Activated B cell treated with CpG ODN at 0.5 μM for 24 hours (primary cell): ENCODE measurements around the gene SBK3. TPM values are rescaled to one million over a fixed set of nuclear protein-coding genes. Genes with fewer than 3 reads are reported as not detected.

Source experiments
- ATAC-seq: fragments of 200-7000 bp; cut with Tn5 transposase; one replicate; pipeline ENCODE4 v1.10.0; 2021; ENCODE audit warnings: low read depth, mild to moderate bottlenecking, moderate library complexity
- CTCF ChIA-PET: fragments of 350-600 bp; sonication (Branson Sonifier 250); formaldehyde crosslinking; loops from one replicate; lab custom pipeline; 2021; ENCODE audit warnings: antibody characterized with exemption; lab: Charles Lee
- POLR2A ChIA-PET: fragments of 350-600 bp; sonication (Branson Sonifier 250); formaldehyde crosslinking; loops from one replicate; lab custom pipeline; 2021; ENCODE audit warnings: antibody characterized with exemption; lab: Charles Lee
- DNase-seq: peaks from one replicate; pipeline ENCODE4 v3.0.0; 2022
- H3K27ac Mint-ChIP-seq: one replicate; pipeline ENCODE4 v1.8.0; 2020; ENCODE audit warnings: mixed read lengths
- H3K27me3 Mint-ChIP-seq: one replicate; pipeline ENCODE4 v1.8.0; 2021; ENCODE audit warnings: mixed read lengths
- H3K36me3 Mint-ChIP-seq: one replicate; pipeline ENCODE4 v1.8.0; 2021; ENCODE audit warnings: low read depth, mixed read lengths
- H3K4me1 Mint-ChIP-seq: one replicate; pipeline ENCODE4 v1.8.0; 2021; ENCODE audit warnings: mixed read lengths
- H3K4me3 Mint-ChIP-seq: one replicate; pipeline ENCODE4 v1.8.0; 2020; ENCODE audit warnings: mild to moderate bottlenecking, mixed read lengths
- H3K9me3 Mint-ChIP-seq: one replicate; pipeline ENCODE4 v1.8.0; 2020; ENCODE audit warnings: mixed read lengths
- intact Hi-C: fragments of 100-400 bp; cut with micrococcal nuclease; formaldehyde crosslinking; loops from one replicate; pipeline ENCODE4 v1.15.1; 2024
- total RNA-seq: library from RNA; stranded (reverse); gene quantifications from 2 replicates; pipeline ENCODE4 v1.2.3, GENCODE V29; 2022
- TF ChIP-seq, protein P1 (sequence below): fragments of 200-600 bp; IDR thresholded peaks from one replicate; pipeline ENCODE4 v1.8.0; 2022; ENCODE audit warnings: antibody characterized with exemption, mild to moderate bottlenecking

Gene SBK3
- total RNA-seq, 1 donor from 2014 or later, result not detected

- POLR2A ChIA-PET, result interaction anchor here (1.7 kb wide), 1 partner anchor 9 kb away, joined by 5 read pairs; the partner anchor contains the start of genes FIZ1 and ZNF524
- H3K27ac Mint-ChIP-seq, result no peak overlapping the region
- TF ChIP-seq, protein P1, sequence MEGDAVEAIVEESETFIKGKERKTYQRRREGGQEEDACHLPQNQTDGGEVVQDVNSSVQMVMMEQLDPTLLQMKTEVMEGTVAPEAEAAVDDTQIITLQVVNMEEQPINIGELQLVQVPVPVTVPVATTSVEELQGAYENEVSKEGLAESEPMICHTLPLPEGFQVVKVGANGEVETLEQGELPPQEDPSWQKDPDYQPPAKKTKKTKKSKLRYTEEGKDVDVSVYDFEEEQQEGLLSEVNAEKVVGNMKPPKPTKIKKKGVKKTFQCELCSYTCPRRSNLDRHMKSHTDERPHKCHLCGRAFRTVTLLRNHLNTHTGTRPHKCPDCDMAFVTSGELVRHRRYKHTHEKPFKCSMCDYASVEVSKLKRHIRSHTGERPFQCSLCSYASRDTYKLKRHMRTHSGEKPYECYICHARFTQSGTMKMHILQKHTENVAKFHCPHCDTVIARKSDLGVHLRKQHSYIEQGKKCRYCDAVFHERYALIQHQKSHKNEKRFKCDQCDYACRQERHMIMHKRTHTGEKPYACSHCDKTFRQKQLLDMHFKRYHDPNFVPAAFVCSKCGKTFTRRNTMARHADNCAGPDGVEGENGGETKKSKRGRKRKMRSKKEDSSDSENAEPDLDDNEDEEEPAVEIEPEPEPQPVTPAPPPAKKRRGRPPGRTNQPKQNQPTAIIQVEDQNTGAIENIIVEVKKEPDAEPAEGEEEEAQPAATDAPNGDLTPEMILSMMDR, result no peak
- peaks cover 16% of the 10 kb centered on the region for H3K36me3 Mint-ChIP-seq
- peaks cover 25% of the 10 kb centered on the region for H3K4me1 Mint-ChIP-seq
- ATAC-seq (no peak), DNase-seq (no peak)
- no peak overlapping the region for H3K4me3 Mint-ChIP-seq
- intact Hi-C loops, result no loop called here
- CTCF ChIA-PET, result no interaction called here
- H3K9me3 Mint-ChIP-seq, result no peaks in the 10 kb centered on the region
- H3K27me3 Mint-ChIP-seq, result no peaks in the 10 kb centered on the region
Measured at GRCh38 chr19:55590109-55590508, 44.8 kb upstream of the SBK3 start.

GRCh38 chr19:55588738-55589137, 43.4 kb upstream of the SBK3 start:
- Mint-ChIP-seq H3K4me1 (peaks cover 29% of the 10 kb centered on the region), H3K27ac (no peak overlapping the region), H3K36me3 (peaks cover 8% of the 10 kb centered on the region), H3K9me3 (no peaks in the 10 kb centered on the region), H3K27me3 (no peaks in the 10 kb centered on the region), H3K4me3 (no peak overlapping the region)
- ChIA-PET POLR2A (interaction anchor here (0.6 to 5.7 kb wide), 5 partner anchors 11 to 1707 kb away, joined by 3 to 42 read pairs (median 5); partner anchors contain the start of genes FIZ1, PRKCG and ZNF524), CTCF (no interaction called here)
- ATAC-seq (no peak), DNase-seq (no peak)
- intact Hi-C loops, result no loop called here
- TF ChIP-seq, protein P1, result no peak

GRCh38 chr19:55586976-55587668, 41.8 kb upstream of the SBK3 start:
- Mint-ChIP-seq H3K4me3 (peak overlapping the region; percentile 85), H3K4me1 (peaks cover 29% of the 10 kb centered on the region), H3K36me3 (peaks cover 4% of the 10 kb centered on the region), H3K27me3 (no peaks in the 10 kb centered on the region), H3K27ac (peak overlapping the region; percentile 72), H3K9me3 (no peaks in the 10 kb centered on the region)
- ATAC-seq (peak; percentile 96), DNase-seq (peak; percentile 89)
- ChIA-PET POLR2A (interaction anchor here (0.6 to 5.7 kb wide), 8 partner anchors 12 to 258 kb away, joined by 3 to 42 read pairs (median 4); partner anchors contain the start of genes FIZ1, U2AF2, ZNF524 and ZNF784), CTCF (interaction anchor here (1.0 to 1.4 kb wide), 2 partner anchors 46 to 83 kb away, joined by 4 to 5 read pairs; no protein-coding TSS in a partner anchor)
- TF ChIP-seq, protein P1, result no peak
- intact Hi-C loops, result loop anchor here (1.0 to 2.0 kb wide), 4 partner anchors 12 to 70 kb away; partner anchors contain the start of genes FIZ1, ZNF784 and ZNF865

- no peaks in the 10 kb centered on the region for H3K27me3 Mint-ChIP-seq
- POLR2A ChIA-PET, result interaction anchor here (0.6 to 5.7 kb wide), 5 partner anchors 14 to 1247 kb away, joined by 3 to 42 read pairs (median 3); partner anchors contain the start of genes FIZ1 and ZNF524
- CTCF ChIA-PET, result interaction anchor here (0.8 kb wide), 1 partner anchor 47 kb away, joined by 3 read pairs; no protein-coding TSS in a partner anchor
- TF ChIP-seq, protein P1, result no peak
- ATAC-seq (peak; percentile 53), DNase-seq (peak; percentile 44)
- intact Hi-C loops, result loop anchor here (2.0 kb wide), 1 partner anchor 69 kb away; no protein-coding TSS in a partner anchor
- H3K4me3 Mint-ChIP-seq, result peak overlapping the region; percentile 85
- peaks cover 41% of the 10 kb centered on the region for H3K4me1 Mint-ChIP-seq
- peak overlapping the region; percentile 10 for H3K27ac Mint-ChIP-seq
- H3K36me3 Mint-ChIP-seq, result no peaks in the 10 kb centered on the region
- H3K9me3 Mint-ChIP-seq, result no peaks in the 10 kb centered on the region
Measured at GRCh38 chr19:55585658-55586339, 40.5 kb upstream of the SBK3 start.
